ENCODE data around the gene ABCF2.
A peak's percentile ranks its signal among the peaks of the same experiment; 100 is the strongest.

- TF ChIP-seq, protein P1, sequence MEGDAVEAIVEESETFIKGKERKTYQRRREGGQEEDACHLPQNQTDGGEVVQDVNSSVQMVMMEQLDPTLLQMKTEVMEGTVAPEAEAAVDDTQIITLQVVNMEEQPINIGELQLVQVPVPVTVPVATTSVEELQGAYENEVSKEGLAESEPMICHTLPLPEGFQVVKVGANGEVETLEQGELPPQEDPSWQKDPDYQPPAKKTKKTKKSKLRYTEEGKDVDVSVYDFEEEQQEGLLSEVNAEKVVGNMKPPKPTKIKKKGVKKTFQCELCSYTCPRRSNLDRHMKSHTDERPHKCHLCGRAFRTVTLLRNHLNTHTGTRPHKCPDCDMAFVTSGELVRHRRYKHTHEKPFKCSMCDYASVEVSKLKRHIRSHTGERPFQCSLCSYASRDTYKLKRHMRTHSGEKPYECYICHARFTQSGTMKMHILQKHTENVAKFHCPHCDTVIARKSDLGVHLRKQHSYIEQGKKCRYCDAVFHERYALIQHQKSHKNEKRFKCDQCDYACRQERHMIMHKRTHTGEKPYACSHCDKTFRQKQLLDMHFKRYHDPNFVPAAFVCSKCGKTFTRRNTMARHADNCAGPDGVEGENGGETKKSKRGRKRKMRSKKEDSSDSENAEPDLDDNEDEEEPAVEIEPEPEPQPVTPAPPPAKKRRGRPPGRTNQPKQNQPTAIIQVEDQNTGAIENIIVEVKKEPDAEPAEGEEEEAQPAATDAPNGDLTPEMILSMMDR (IDR thresholded peaks at IDR 0.05 in 8 of 11, conservative IDR thresholded peaks at IDR 0.05 in 3 of 11) = no peak
- no peak for TF ChIP-seq POLR2A (IDR thresholded peaks at IDR 0.05)
- peak in 1 of 3 donors; percentile 9 for TF ChIP-seq POLR2AphosphoS5 (IDR thresholded peaks at IDR 0.05)
Measured at GRCh38 chr7:151252961-151253711, 26.1 kb upstream of the ABCF2 start.

All from spleen (tissue), 7 donors.